ENCODE measurements around the gene FBXL14.

The FBXL14 gene

GRCh38 chr12:1553987-1554982 lies 40.1 kb downstream of the FBXL14 start:
- CTCF ChIA-PET: interaction anchor here (0.8 kb wide), 1 partner anchor 1320 kb away, joined by 4 read pairs; no protein-coding TSS in a partner anchor
- no peak for DNase-seq (ENCODE audit: low spot score)
- H3K27ac ChIP-seq: no peak overlapping the region
- TF ChIP-seq CTCF (conservative IDR thresholded peaks at IDR 0.05; ENCODE audit: low read depth): no peak
- POLR2A ChIA-PET (ENCODE audit: low non-redundant PET): no interaction called here

GRCh38 chr12:1553536-1553935 lies 40.8 kb downstream of the FBXL14 start:
- no peak for TF ChIP-seq CTCF (conservative IDR thresholded peaks at IDR 0.05; ENCODE audit: low read depth)
- no peak overlapping the region for H3K27ac ChIP-seq
- no peak for DNase-seq (ENCODE audit: low spot score)
- ChIA-PET POLR2A (ENCODE audit: low non-redundant PET) (no interaction called here), CTCF (no interaction called here)

GRCh38 chr12:1552911-1553491 lies 41.4 kb downstream of the FBXL14 start:
- no peak overlapping the region for H3K27ac ChIP-seq
- no peak for TF ChIP-seq CTCF (conservative IDR thresholded peaks at IDR 0.05; ENCODE audit: low read depth)
- CTCF ChIA-PET: no interaction called here
- DNase-seq (ENCODE audit: low spot score): no peak
- POLR2A ChIA-PET (ENCODE audit: low non-redundant PET): no interaction called here

GRCh38 chr12:1552171-1552570 lies 42.2 kb downstream of the FBXL14 start:
- CTCF ChIA-PET: no interaction called here
- DNase-seq (ENCODE audit: low spot score): no peak
- H3K27ac ChIP-seq: no peak overlapping the region
- POLR2A ChIA-PET (ENCODE audit: low non-redundant PET): no interaction called here
- no peak for TF ChIP-seq CTCF (conservative IDR thresholded peaks at IDR 0.05; ENCODE audit: low read depth)

- ChIA-PET POLR2A (ENCODE audit: low non-redundant PET) (no interaction called here), CTCF (no interaction called here)
- DNase-seq (ENCODE audit: low spot score): no peak
- no peak for TF ChIP-seq CTCF (conservative IDR thresholded peaks at IDR 0.05; ENCODE audit: low read depth)
- H3K27ac ChIP-seq: no peak overlapping the region
Measured at GRCh38 chr12:1551496-1551895, 42.9 kb downstream of the FBXL14 start.

- CTCF ChIA-PET: interaction anchor here (1.6 kb wide), 1 partner anchor 429 kb away, joined by 3 read pairs; no protein-coding TSS in a partner anchor
- no peak for DNase-seq (ENCODE audit: low spot score)
- TF ChIP-seq CTCF (conservative IDR thresholded peaks at IDR 0.05; ENCODE audit: low read depth): no peak
- POLR2A ChIA-PET (ENCODE audit: low non-redundant PET): no interaction called here
- H3K27ac ChIP-seq: no peak overlapping the region
Measured at GRCh38 chr12:1546931-1547640, 47.3 kb downstream of the FBXL14 start.
